HEK293 (cell line): ENCODE data around the gene FAM43A.

Experiments used
- CTCF ChIA-PET: fragments of 350-600 bp; formaldehyde crosslinking; extraction: SDS; loops from one replicate; lab custom pipeline; 2021; ENCODE audit warnings: antibody characterized with exemption; lab: Yijun Ruan, JAX
- POLR2A ChIA-PET: fragments of 300-600 bp; formaldehyde crosslinking; extraction: SDS; loops from one replicate; lab custom pipeline; 2020; ENCODE audit warnings: antibody characterized with exemption, inconsistent platforms; lab: Yijun Ruan, JAX
- H3K27ac ChIP-seq: fragments of 200-500 bp; sonication (Bioruptor generic); 2 replicates; pipeline ENCODE4 v1.5.1; 2014; ENCODE audit warnings: low read depth, low read length, control low read depth, inconsistent platforms; ENCODE audit errors: extremely low read depth
- H3K36me3 ChIP-seq, 2 experiments: fragments of 200-500 bp in 1 of 2; sonication (Bioruptor generic) in 1 of 2; 1 replicate in 1 of 2; 2 replicates in 1 of 2; pipeline ENCODE4 v1.5.1; 2014 to 2017; ENCODE audit warnings: inconsistent platforms in 2 of 2, low read length in 2 of 2; ENCODE audit not compliant: control insufficient read depth in 2 of 2, insufficient read depth in 1 of 2
- H3K4me1 ChIP-seq: fragments of 200-500 bp; sonication (Bioruptor generic); 2 replicates; pipeline ENCODE4 v1.5.1; 2014; ENCODE audit warnings: mild to moderate bottlenecking, low read length, inconsistent platforms; ENCODE audit not compliant: control insufficient read depth, insufficient read depth
- H3K4me3 ChIP-seq: 2 replicates; pipeline ENCODE4 v1.5.1; 2011; ENCODE audit warnings: low read depth, mild to moderate bottlenecking, control low read depth, low read length, moderate library complexity
- H3K9me3 ChIP-seq: fragments of 200-500 bp; sonication (Bioruptor generic); 2 replicates; pipeline ENCODE4 v1.5.1; 2014; ENCODE audit warnings: low read depth, low read length, inconsistent platforms; ENCODE audit not compliant: control insufficient read depth, insufficient read depth
- GFI1B ChIP-seq: fragments of 450-650 bp; formaldehyde crosslinking; IDR thresholded peaks from 2 replicates; pipeline ENCODE4 v1.5.1; 2016; ENCODE audit warnings: missing biosample characterization, missing genetic modification characterization
- GLIS1 ChIP-seq: fragments of 450-650 bp; formaldehyde crosslinking; IDR thresholded peaks from 2 replicates; pipeline ENCODE4 v1.5.1; 2016; ENCODE audit warnings: missing biosample characterization, missing genetic modification characterization
- SP2 ChIP-seq: fragments of 450-650 bp; formaldehyde crosslinking; IDR thresholded peaks from 2 replicates; pipeline ENCODE4 v1.5.1; 2016; ENCODE audit warnings: missing biosample characterization, missing genetic modification characterization
- ZBTB20 ChIP-seq: fragments of 450-650 bp; formaldehyde crosslinking; IDR thresholded peaks from 2 replicates; pipeline ENCODE4 v1.5.1; 2016; ENCODE audit warnings: missing biosample characterization, missing genetic modification characterization
- ZEB2 ChIP-seq: fragments of 450-650 bp; formaldehyde crosslinking; IDR thresholded peaks from 2 replicates; pipeline ENCODE4 v1.5.1; 2016; ENCODE audit warnings: missing biosample characterization, missing genetic modification characterization
- ZNF19 ChIP-seq: fragments of 450-650 bp; formaldehyde crosslinking; IDR thresholded peaks from 2 replicates; pipeline ENCODE4; 2016; ENCODE audit warnings: missing biosample characterization, missing genetic modification characterization, low read depth
- ZNF223 ChIP-seq: fragments of 450-650 bp; formaldehyde crosslinking; IDR thresholded peaks from 2 replicates; pipeline ENCODE4 v1.5.1; 2016; ENCODE audit warnings: missing biosample characterization, missing genetic modification characterization
- ZNF292 ChIP-seq: fragments of 450-650 bp; formaldehyde crosslinking; IDR thresholded peaks from 2 replicates; pipeline ENCODE4 v1.5.1; 2016; ENCODE audit warnings: low read depth, missing biosample characterization, missing genetic modification characterization, borderline replicate concordance
- ZNF341 ChIP-seq: fragments of 450-650 bp; formaldehyde crosslinking; IDR thresholded peaks from 2 replicates; pipeline ENCODE4; 2016; ENCODE audit warnings: low read depth, missing biosample characterization, missing genetic modification characterization
- ZNF391 ChIP-seq: fragments of 450-650 bp; formaldehyde crosslinking; IDR thresholded peaks from 2 replicates; pipeline ENCODE4 v1.5.1; 2016; ENCODE audit warnings: low read depth, missing biosample characterization, missing genetic modification characterization, borderline replicate concordance
- ZNF501 ChIP-seq: fragments of 450-650 bp; formaldehyde crosslinking; IDR thresholded peaks from 2 replicates; pipeline ENCODE4 v1.5.1; 2016; ENCODE audit warnings: missing biosample characterization, missing genetic modification characterization
- ZNF514 ChIP-seq: fragments of 450-650 bp; formaldehyde crosslinking; IDR thresholded peaks from 2 replicates; pipeline ENCODE4 v1.5.1; 2016; ENCODE audit warnings: missing biosample characterization, missing genetic modification characterization
- ZNF626 ChIP-seq: fragments of 450-650 bp; sonication (Bioruptor Pico); formaldehyde crosslinking; IDR thresholded peaks from 2 replicates; pipeline ENCODE4 v1.5.1; 2018; ENCODE audit warnings: missing biosample characterization, missing genetic modification characterization, inconsistent platforms
- ZNF777 ChIP-seq: fragments of 450-650 bp; formaldehyde crosslinking; IDR thresholded peaks from 2 replicates; pipeline ENCODE4 v1.5.1; 2017; ENCODE audit warnings: missing biosample characterization, missing genetic modification characterization, borderline replicate concordance
- ZNF785 ChIP-seq: fragments of 450-650 bp; formaldehyde crosslinking; IDR thresholded peaks from 2 replicates; pipeline ENCODE4 v1.5.1; 2016; ENCODE audit warnings: missing biosample characterization, missing genetic modification characterization
- TF ChIP-seq, protein P1 (sequence below): fragments of 450-650 bp; formaldehyde crosslinking; IDR thresholded peaks from 2 replicates; pipeline ENCODE4 v1.5.1; 2017; ENCODE audit warnings: missing biosample characterization, missing genetic modification characterization
- TF ChIP-seq, protein P2 (sequence below): fragments of 450-650 bp; formaldehyde crosslinking; IDR thresholded peaks from 2 replicates; pipeline ENCODE4 v1.5.1; 2016; ENCODE audit warnings: missing biosample characterization, missing genetic modification characterization
- TF ChIP-seq, protein P3 (sequence below): fragments of 450-650 bp; formaldehyde crosslinking; IDR thresholded peaks from 2 replicates; pipeline ENCODE4 v1.5.1; 2016; ENCODE audit warnings: missing biosample characterization, missing genetic modification characterization

The FAM43A gene

DNA sequence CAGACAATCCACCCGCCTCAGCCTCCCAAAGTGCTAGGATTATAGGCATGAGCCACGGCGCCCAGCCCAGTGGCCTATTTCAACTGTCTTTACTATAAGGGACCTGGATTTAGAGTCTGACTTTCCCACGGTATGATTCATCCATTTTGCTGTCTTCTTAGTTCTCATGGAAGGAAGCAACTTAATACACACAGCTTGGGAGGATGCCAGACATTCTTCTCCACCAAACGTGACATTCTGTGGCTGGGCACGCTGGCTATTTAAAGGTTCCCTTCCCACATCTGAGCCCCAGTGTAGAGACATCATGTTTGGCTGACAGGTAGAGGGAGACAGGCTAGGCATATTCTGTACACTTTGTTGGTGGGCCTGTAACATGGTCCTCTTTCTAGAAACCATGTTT lies 26.2 kb downstream of the FAM43A start (continued):
- TF ChIP-seq, protein P1, sequence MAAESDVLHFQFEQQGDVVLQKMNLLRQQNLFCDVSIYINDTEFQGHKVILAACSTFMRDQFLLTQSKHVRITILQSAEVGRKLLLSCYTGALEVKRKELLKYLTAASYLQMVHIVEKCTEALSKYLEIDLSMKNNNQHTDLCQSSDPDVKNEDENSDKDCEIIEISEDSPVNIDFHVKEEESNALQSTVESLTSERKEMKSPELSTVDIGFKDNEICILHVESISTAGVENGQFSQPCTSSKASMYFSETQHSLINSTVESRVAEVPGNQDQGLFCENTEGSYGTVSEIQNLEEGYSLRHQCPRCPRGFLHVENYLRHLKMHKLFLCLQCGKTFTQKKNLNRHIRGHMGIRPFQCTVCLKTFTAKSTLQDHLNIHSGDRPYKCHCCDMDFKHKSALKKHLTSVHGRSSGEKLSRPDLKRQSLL (tag by site-specific recombination) = no peak
- TF ChIP-seq ZNF19 (tag by site-specific recombination) = no peak
- no peak for TF ChIP-seq ZNF391 (tag by site-specific recombination)
- TF ChIP-seq SP2 (tag by site-specific recombination) = no peak
- TF ChIP-seq, all 188 proteins: peak for 0

DNA sequence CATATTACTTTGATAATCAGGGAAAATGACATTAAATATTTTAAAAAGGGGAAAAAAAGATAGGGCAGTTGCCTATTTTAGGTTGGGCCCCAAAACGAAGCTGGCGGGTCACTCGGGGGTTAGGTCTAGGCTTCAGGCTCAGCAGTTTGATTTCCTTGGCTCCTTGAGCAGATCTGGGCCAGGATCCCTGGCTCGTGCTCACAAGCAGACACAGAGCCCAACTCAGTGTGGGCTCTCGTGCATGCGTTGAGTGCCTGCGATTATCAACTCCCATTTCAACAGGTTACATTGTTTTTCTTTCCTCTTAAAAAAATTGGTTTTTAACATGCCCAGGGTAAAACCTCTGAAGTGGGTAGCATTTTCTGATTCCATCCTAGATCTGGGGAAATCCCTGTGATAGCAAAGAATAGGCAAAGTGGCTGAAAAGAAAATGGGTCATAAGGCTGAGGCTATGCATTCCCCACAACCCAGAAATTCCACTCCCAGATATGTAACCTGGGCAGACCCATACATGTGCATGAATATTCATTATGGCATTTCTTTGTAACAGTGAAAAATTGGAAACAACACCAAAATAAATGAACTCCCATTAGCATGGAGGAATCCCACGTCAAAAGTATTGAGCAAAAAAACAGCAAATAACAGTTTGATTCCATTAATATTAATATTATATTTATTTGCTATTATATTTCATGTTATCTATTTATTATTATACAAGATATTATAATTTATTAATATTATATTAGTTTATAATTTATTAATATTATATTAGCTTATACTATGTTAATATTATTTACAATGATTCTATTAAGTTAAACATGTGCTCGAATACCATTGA lies 27.8 kb downstream of the FAM43A start:
- CTCF ChIA-PET = no interaction called here
- Histone ChIP-seq H3K4me1 (no peaks in the 10 kb centered on the region), H3K9me3 (no peaks in the 10 kb centered on the region), H3K27ac (no peak overlapping the region), H3K4me3 (no peak overlapping the region), H3K36me3 (no peaks in the 10 kb centered on the region)
- TF ChIP-seq ZNF341 (tag by site-specific recombination) (no peak), ZNF514 (no peak), ZNF785 (no peak)
- POLR2A ChIA-PET = no interaction called here

DNA sequence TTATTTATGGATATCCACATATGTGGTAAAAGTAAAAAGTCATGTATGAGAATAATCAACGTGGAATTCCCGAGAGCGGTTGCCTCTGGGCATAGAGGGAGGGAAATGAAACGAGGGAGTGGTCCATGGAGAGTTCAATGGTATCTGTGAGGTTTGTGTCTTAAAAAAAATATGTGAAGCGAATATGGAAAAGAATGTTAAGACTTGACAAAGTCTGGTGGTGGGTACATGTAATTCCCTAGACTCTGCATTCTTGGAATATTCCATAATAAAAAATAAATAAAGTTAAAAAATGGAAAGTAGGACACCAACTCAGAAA lies 28.4 kb downstream of the FAM43A start:
- Histone ChIP-seq H3K4me1 (no peaks in the 10 kb centered on the region), H3K9me3 (no peaks in the 10 kb centered on the region), H3K4me3 (no peak overlapping the region), H3K36me3 (no peaks in the 10 kb centered on the region), H3K27ac (no peak overlapping the region)
- ChIA-PET CTCF (no interaction called here), POLR2A (no interaction called here)
- TF ChIP-seq, protein P2, sequence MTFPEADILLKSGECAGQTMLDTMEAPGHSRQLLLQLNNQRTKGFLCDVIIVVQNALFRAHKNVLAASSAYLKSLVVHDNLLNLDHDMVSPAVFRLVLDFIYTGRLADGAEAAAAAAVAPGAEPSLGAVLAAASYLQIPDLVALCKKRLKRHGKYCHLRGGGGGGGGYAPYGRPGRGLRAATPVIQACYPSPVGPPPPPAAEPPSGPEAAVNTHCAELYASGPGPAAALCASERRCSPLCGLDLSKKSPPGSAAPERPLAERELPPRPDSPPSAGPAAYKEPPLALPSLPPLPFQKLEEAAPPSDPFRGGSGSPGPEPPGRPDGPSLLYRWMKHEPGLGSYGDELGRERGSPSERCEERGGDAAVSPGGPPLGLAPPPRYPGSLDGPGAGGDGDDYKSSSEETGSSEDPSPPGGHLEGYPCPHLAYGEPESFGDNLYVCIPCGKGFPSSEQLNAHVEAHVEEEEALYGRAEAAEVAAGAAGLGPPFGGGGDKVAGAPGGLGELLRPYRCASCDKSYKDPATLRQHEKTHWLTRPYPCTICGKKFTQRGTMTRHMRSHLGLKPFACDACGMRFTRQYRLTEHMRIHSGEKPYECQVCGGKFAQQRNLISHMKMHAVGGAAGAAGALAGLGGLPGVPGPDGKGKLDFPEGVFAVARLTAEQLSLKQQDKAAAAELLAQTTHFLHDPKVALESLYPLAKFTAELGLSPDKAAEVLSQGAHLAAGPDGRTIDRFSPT (tag by site-specific recombination) = no peak
- TF ChIP-seq ZNF292 (tag by site-specific recombination) (no peak), ZBTB20 (no peak), ZNF626 (tag by site-specific recombination) (no peak), ZNF777 (no peak), ZNF391 (tag by site-specific recombination) (no peak), ZNF223 (no peak), ZNF501 (tag by site-specific recombination) (no peak), GFI1B (tag by site-specific recombination) (no peak)
- TF ChIP-seq, protein P1 (tag by site-specific recombination) = no peak

DNA sequence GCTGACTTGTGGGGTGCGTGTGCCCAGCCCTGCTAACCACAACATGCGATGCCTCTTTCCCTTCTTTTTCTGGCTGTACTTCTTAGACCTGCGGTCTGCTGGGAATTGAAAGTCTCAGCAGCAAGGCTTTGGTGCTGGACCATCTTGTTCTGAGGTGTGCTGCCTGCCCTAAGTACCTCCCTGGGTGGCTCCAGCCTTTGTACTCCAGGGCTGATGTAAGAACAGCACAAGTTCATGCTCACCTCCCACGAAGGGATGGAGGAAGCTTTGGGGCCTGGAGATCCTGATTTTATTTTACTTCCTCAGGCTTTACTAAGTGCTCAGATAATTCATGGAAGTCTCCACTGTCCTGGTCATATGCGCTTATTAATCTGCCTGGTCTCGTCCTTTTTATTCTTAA lies 28.9 kb downstream of the FAM43A start:
- TF ChIP-seq GLIS1 (tag by site-specific recombination) (peak; percentile 72), ZEB2 (tag by site-specific recombination) (no peak)
- TF ChIP-seq, protein P3, sequence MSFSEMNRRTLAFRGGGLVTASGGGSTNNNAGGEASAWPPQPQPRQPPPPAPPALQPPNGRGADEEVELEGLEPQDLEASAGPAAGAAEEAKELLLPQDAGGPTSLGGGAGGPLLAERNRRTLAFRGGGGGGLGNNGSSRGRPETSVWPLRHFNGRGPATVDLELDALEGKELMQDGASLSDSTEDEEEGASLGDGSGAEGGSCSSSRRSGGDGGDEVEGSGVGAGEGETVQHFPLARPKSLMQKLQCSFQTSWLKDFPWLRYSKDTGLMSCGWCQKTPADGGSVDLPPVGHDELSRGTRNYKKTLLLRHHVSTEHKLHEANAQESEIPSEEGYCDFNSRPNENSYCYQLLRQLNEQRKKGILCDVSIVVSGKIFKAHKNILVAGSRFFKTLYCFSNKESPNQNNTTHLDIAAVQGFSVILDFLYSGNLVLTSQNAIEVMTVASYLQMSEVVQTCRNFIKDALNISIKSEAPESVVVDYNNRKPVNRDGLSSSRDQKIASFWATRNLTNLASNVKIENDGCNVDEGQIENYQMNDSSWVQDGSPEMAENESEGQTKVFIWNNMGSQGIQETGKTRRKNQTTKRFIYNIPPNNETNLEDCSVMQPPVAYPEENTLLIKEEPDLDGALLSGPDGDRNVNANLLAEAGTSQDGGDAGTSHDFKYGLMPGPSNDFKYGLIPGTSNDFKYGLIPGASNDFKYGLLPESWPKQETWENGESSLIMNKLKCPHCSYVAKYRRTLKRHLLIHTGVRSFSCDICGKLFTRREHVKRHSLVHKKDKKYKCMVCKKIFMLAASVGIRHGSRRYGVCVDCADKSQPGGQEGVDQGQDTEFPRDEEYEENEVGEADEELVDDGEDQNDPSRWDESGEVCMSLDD (tag by site-specific recombination) = no peak
- ChIA-PET POLR2A (interaction anchor here (1.6 kb wide), 1 partner anchor 29 kb away, joined by 4 read pairs; the partner anchor contains the start of gene FAM43A), CTCF (no interaction called here)
- no peaks in the 10 kb centered on the region for H3K36me3 ChIP-seq
- H3K4me3 ChIP-seq = no peak overlapping the region
- no peak overlapping the region for H3K27ac ChIP-seq
- no peaks in the 10 kb centered on the region for H3K9me3 ChIP-seq
- no peaks in the 10 kb centered on the region for H3K4me1 ChIP-seq
